Suprapubic skin (tissue), 4 donors: Measurements from ENCODE around the gene PODNL1.

ENCODE experiments used
- CTCF ChIP-seq, 2 donors: fragments of 200-600 bp in 1 of 2; fragments of 450-650 bp in 1 of 2; sonication (generic) in 1 of 2; IDR thresholded peaks; one replicate each; pipeline ENCODE4 v1.5.1; 2016 to 2019; ENCODE audit warnings: antibody characterized with exemption in 2 of 2, mild to moderate bottlenecking in 1 of 2, moderate library complexity in 1 of 2
- POLR2A ChIP-seq, 2 donors: fragments of 450-650 bp; IDR thresholded peaks; one replicate each; pipeline ENCODE4 v1.6.1; 2017; ENCODE audit warnings: antibody characterized with exemption in 2 of 2, mild to moderate bottlenecking in 2 of 2, moderate library complexity in 2 of 2
- POLR2AphosphoS5 ChIP-seq, 3 donors: sonication (generic); formaldehyde crosslinking; IDR thresholded peaks; one replicate each; pipeline ENCODE4 v1.6.1; 2017; ENCODE audit warnings: antibody characterized with exemption in 3 of 3

- TF ChIP-seq CTCF (IDR thresholded peaks at IDR 0.05) (no peak), POLR2A (IDR thresholded peaks at IDR 0.05) (no peak), POLR2AphosphoS5 (IDR thresholded peaks at IDR 0.05) (no peak)
These were observed 27.9 kb upstream of the PODNL1 start for GRCh38 chr19:13965926-13966683.
